NCI-H1417 (cell line): ENCODE data around the gene FZD8.
"Not testable (repeated sequence)": the region's sequence is repeated elsewhere in the genome, so short reads cannot be mapped to it uniquely, and the experiment has no call there.

Experiments used
- DNase-seq, 3 experiments: peaks; one replicate each; lab custom pipeline; 2025; lab: John Stamatoyannopoulos, UW

Gene FZD8

GRCh38 chr10:35642035-35642792 is at the start of gene FZD8:
Gene FZD8, minus strand, starts transcription at chr10:35642296. Its CDS starts 867 bp downstream, at chr10:35641429.
- peak; percentile 53 to 60 (median 59) for DNase-seq

- peak in 2 of 3 experiments; percentile 19 to 63 for DNase-seq
Observed at GRCh38 chr10:35691522-35692236, 49.6 kb upstream of the FZD8 start.

GRCh38 chr10:35690534-35690933 is 48.4 kb upstream of the FZD8 start:
- DNase-seq = no peak

GRCh38 chr10:35685858-35686257 is 43.8 kb upstream of the FZD8 start:
- not testable (repeated sequence) for DNase-seq

GRCh38 chr10:35685402-35685801 is 43.3 kb upstream of the FZD8 start:
- DNase-seq = no peak

- DNase-seq = peak in 1 of 3 experiments; percentile 5
Observed at GRCh38 chr10:35684586-35684985, 42.5 kb upstream of the FZD8 start.

- no peak for DNase-seq
Observed at GRCh38 chr10:35675846-35676245, 33.8 kb upstream of the FZD8 start.

GRCh38 chr10:35674843-35675242 is 32.7 kb upstream of the FZD8 start:
- DNase-seq = no peak

GRCh38 chr10:35668865-35669650 is 27.0 kb upstream of the FZD8 start:
- DNase-seq = no peak

- no peak for DNase-seq
Observed at GRCh38 chr10:35667971-35668370, 25.9 kb upstream of the FZD8 start.

- no peak for DNase-seq
Observed at GRCh38 chr10:35667270-35667889, 25.3 kb upstream of the FZD8 start.

- DNase-seq = no peak
Observed at GRCh38 chr10:35661236-35661635, 19.1 kb upstream of the FZD8 start.

GRCh38 chr10:35659456-35659855 is 17.4 kb upstream of the FZD8 start:
- DNase-seq = no peak

GRCh38 chr10:35657621-35658020 is 15.5 kb upstream of the FZD8 start:
- DNase-seq = no peak

GRCh38 chr10:35652824-35653223 is 10.7 kb upstream of the FZD8 start:
- DNase-seq = no peak

GRCh38 chr10:35650894-35651293 is 8.8 kb upstream of the FZD8 start:
- peak in 1 of 3 experiments; percentile 28 for DNase-seq

GRCh38 chr10:35644050-35644950 is 2.2 kb upstream of the FZD8 start:
- no peak for DNase-seq

GRCh38 chr10:35643151-35644049 is 1.3 kb upstream of the FZD8 start:
- DNase-seq = peak in 2 of 3 experiments; percentile 69 to 87

GRCh38 chr10:35642793-35643114 is 658 bp upstream of the FZD8 start:
- DNase-seq = no peak

GRCh38 chr10:35641676-35642034 is 441 bp downstream of the FZD8 start:
- DNase-seq = no peak
